Hepatocyte (in vitro differentiated cells): Measurements from ENCODE around the gene GJC2. TPM values are rescaled to one million over a fixed set of nuclear protein-coding genes. Genes with fewer than 3 reads are reported as not detected.

Source experiments
- DNase-seq: peaks from one replicate; pipeline ENCODE4 v3.0.0-alpha.2; 2016; ENCODE audit warnings: low spot score
- H2AFZ ChIP-seq: fragments of 200-600 bp; sonication (generic); 2 replicates; pipeline ENCODE4 v1.6.0; 2016; ENCODE audit warnings: antibody characterized with exemption, mild to moderate bottlenecking
- H3K27ac ChIP-seq: fragments of 200-600 bp; sonication (generic); 2 replicates; pipeline ENCODE4 v1.5.1; 2016; ENCODE audit warnings: mild to moderate bottlenecking
- H3K27me3 ChIP-seq: fragments of 200-600 bp; sonication (generic); 2 replicates; pipeline ENCODE4 v1.6.1; 2016
- H3K36me3 ChIP-seq: fragments of 200-600 bp; sonication (generic); replicated peaks from 2 replicates; pipeline ENCODE4 v1.5.1; 2016; ENCODE audit warnings: low read depth; ENCODE audit not compliant: insufficient read depth
- H3K4me1 ChIP-seq: fragments of 200-600 bp; sonication (generic); 2 replicates; pipeline ENCODE4 v1.5.1; 2016; ENCODE audit warnings: mild to moderate bottlenecking, moderate library complexity; ENCODE audit not compliant: insufficient read depth
- H3K4me2 ChIP-seq: fragments of 200-600 bp; sonication (generic); 2 replicates; pipeline ENCODE4 v1.6.0; 2016
- H3K4me3 ChIP-seq: fragments of 200-600 bp; sonication (generic); 2 replicates; pipeline ENCODE4 v1.5.1; 2016; ENCODE audit warnings: mild to moderate bottlenecking
- H3K79me2 ChIP-seq: fragments of 200-600 bp; sonication (generic); 2 replicates; pipeline ENCODE4 v1.6.0; 2017; ENCODE audit warnings: mild to moderate bottlenecking
- H3K9me2 ChIP-seq: fragments of 200-600 bp; sonication (generic); replicated peaks from 2 replicates; pipeline ENCODE4 v1.6.0; 2017; ENCODE audit warnings: mild to moderate bottlenecking; ENCODE audit not compliant: insufficient read depth
- H3K9me3 ChIP-seq: fragments of 200-600 bp; sonication (generic); 2 replicates; pipeline ENCODE4 v1.5.1; 2016; ENCODE audit warnings: low read depth, mild to moderate bottlenecking
- H4K20me1 ChIP-seq: fragments of 200-600 bp; sonication (generic); 2 replicates; pipeline ENCODE4 v1.6.0; 2016; ENCODE audit warnings: mild to moderate bottlenecking; ENCODE audit not compliant: insufficient read depth, poor library complexity, severe bottlenecking
- EZH2 ChIP-seq: fragments of 200-600 bp; sonication (generic); IDR thresholded peaks from 2 replicates; pipeline ENCODE4 v1.6.1; 2016; ENCODE audit warnings: antibody characterized with exemption, mild to moderate bottlenecking, borderline replicate concordance
- EZH2phosphoT487 ChIP-seq: fragments of 200-600 bp; sonication (generic); IDR thresholded peaks from one replicate; pipeline ENCODE4 v1.6.1; 2018; ENCODE audit warnings: antibody characterized with exemption, mild to moderate bottlenecking, low read depth, moderate library complexity; ENCODE audit not compliant: unreplicated experiment, severe bottlenecking
- WGBS: methylation state at CpG from one replicate; pipeline ENCODE4 v1.1.6; 2016; ENCODE audit warnings: low lambda C conversion rate; ENCODE audit errors: missing lambda C conversion rate; 5-methylcytosine and 5-hydroxymethylcytosine counted together
- polyA plus RNA-seq: library from polyadenylated mRNA; unstranded; fragments of >200 nt; fragmentation: Nextera tagmentation; extraction: Ambion mirVana; gene quantifications from 2 replicates; pipeline ENCODE4 v1.2.1, GENCODE V29; 2016
- total RNA-seq: library from RNA; depleted of rRNA; stranded (reverse); fragments of >200 nt; gene quantifications from 2 replicates; pipeline ENCODE4 v1.2.3, GENCODE V29; 2014
- TF ChIP-seq, protein P1 (sequence below): fragments of 200-600 bp; sonication (generic); IDR thresholded peaks from 2 replicates; pipeline ENCODE4 v1.5.1; 2016; ENCODE audit warnings: antibody characterized with exemption, mild to moderate bottlenecking; ENCODE audit not compliant: poor library complexity

The GJC2 gene
- total and polyA plus RNA-seq, 2 experiments from 2014 or later = 0.40 to 1.6 TPM

DNA sequence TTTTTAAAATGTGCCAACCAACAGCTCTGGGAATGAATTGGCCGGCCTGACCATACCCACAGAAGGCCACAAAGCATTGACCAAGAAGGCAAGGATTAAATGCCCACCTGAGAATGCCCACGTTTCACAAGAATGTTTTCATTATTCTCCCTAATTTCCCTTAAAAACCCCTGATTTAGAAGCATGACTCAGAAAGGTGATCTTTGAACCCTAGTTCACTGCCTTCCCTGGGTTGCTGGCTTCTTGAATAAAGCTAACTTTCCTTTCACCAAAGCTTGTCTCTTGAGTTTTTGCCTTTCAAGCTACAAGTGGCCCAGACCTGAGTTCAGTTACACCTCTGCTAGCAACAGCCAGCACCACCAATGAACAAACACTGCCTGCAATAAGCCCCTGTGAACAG is 26.2 kb upstream of the GJC2 start:
- Histone ChIP-seq H3K27ac (peak overlapping the region; percentile 52), H3K4me2 (no peak overlapping the region), H3K4me3 (no peak overlapping the region), H3K36me3 (no peaks in the 10 kb centered on the region), H3K27me3 (no peaks in the 10 kb centered on the region), H4K20me1 (no peaks in the 10 kb centered on the region), H2AFZ (no peak overlapping the region), H3K4me1 (peaks cover 6% of the 10 kb centered on the region), H3K9me3 (no peaks in the 10 kb centered on the region), H3K79me2 (no peaks in the 10 kb centered on the region), H3K9me2 (no peaks in the 10 kb centered on the region)
- TF ChIP-seq EZH2phosphoT487 (no peak), EZH2 (no peak)
- TF ChIP-seq, protein P1, sequence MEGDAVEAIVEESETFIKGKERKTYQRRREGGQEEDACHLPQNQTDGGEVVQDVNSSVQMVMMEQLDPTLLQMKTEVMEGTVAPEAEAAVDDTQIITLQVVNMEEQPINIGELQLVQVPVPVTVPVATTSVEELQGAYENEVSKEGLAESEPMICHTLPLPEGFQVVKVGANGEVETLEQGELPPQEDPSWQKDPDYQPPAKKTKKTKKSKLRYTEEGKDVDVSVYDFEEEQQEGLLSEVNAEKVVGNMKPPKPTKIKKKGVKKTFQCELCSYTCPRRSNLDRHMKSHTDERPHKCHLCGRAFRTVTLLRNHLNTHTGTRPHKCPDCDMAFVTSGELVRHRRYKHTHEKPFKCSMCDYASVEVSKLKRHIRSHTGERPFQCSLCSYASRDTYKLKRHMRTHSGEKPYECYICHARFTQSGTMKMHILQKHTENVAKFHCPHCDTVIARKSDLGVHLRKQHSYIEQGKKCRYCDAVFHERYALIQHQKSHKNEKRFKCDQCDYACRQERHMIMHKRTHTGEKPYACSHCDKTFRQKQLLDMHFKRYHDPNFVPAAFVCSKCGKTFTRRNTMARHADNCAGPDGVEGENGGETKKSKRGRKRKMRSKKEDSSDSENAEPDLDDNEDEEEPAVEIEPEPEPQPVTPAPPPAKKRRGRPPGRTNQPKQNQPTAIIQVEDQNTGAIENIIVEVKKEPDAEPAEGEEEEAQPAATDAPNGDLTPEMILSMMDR = no peak
- 54% methylated on average over 2 of the region's 2 CpGs for WGBS
- no peak for DNase-seq

DNA sequence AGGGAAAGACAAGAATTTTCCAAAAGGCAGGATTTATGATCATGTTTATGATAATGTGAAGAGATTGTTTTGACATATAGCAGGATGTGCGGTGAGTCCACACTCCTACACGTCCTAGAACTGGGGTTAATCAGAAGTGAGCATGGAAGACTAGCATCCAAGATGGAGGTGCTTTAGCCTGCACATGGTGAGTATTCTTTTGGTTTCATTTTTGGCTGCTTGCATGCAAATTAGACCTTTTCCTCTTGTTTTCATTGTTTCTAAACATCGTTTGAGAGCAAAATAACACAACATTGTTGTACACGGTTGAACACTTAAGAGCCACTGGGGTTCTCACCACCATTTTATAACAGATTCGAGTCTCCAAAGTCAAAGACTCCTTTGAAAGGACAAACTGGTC is 24.5 kb upstream of the GJC2 start:
- WGBS = 80% methylated on average over 5 of the region's 5 CpGs
- no peak overlapping the region for H2AFZ ChIP-seq
- H4K20me1 ChIP-seq = no peaks in the 10 kb centered on the region
- no peaks in the 10 kb centered on the region for H3K27me3 ChIP-seq
- H3K4me2 ChIP-seq = no peak overlapping the region
- H3K79me2 ChIP-seq = no peaks in the 10 kb centered on the region
- no peaks in the 10 kb centered on the region for H3K9me3 ChIP-seq
- no peak overlapping the region for H3K4me3 ChIP-seq
- no peak overlapping the region for H3K27ac ChIP-seq
- DNase-seq = no peak
- H3K9me2 ChIP-seq = no peaks in the 10 kb centered on the region
- peaks cover 6% of the 10 kb centered on the region for H3K4me1 ChIP-seq
- H3K36me3 ChIP-seq = no peaks in the 10 kb centered on the region
- TF ChIP-seq EZH2 (no peak), EZH2phosphoT487 (no peak)
- TF ChIP-seq, protein P1 = no peak

DNA sequence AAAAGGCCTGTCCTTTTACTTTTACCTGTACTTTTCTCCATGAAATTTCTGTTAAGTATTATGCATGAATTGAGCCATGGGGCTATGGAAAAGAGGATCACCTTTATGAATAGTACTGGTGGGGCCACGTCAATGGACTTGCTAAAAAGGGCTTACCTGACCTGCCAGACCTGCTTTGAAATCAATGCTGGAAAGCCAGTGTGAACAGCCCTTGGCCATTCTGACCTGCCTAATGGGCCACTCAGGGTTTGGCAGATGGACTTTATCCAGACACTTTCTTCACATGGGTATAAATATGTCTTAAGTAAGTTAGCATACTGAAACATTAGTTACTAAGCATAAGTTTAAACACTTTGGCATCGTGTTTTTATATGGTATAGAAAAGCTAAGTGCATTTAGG is 18.0 kb upstream of the GJC2 start:
- H3K4me2 ChIP-seq = peak overlapping the region; percentile 12
- H4K20me1 ChIP-seq = no peaks in the 10 kb centered on the region
- H3K27ac ChIP-seq = peak overlapping the region; percentile 77
- no peak overlapping the region for H3K4me3 ChIP-seq
- H3K36me3 ChIP-seq = no peaks in the 10 kb centered on the region
- DNase-seq = no peak
- TF ChIP-seq EZH2phosphoT487 (no peak), EZH2 (no peak)
- TF ChIP-seq, protein P1 = no peak
- no peaks in the 10 kb centered on the region for H3K27me3 ChIP-seq
- no peak overlapping the region for H2AFZ ChIP-seq
- H3K4me1 ChIP-seq = no peaks in the 10 kb centered on the region
- no peaks in the 10 kb centered on the region for H3K9me2 ChIP-seq
- 72% methylated on average over 2 of the region's 2 CpGs for WGBS
- H3K9me3 ChIP-seq = no peaks in the 10 kb centered on the region
- no peaks in the 10 kb centered on the region for H3K79me2 ChIP-seq

DNA sequence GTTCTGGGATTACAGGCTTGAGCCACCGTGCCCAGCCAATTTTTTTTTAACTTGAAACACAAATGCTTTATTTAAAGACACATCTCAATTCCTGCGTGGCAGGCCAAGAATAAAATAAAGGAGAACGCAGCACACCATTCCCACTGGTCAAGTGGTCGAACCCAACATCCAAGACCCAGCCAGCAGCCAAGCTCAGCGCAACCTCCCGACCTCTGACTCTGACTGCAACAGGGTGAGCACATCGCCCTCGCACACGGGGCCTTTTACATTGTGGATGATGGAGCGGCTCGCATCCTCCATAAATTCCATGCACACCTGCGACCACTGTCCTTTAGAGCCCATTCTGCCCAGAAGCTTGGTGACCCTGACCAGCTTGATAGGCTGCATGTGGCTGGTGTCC is 15.1 kb upstream of the GJC2 start:
- WGBS = 95% methylated on average over 12 of the region's 12 CpGs
- H3K4me1 ChIP-seq = no peaks in the 10 kb centered on the region
- DNase-seq = no peak
- H3K4me2 ChIP-seq = no peak overlapping the region
- no peak overlapping the region for H3K4me3 ChIP-seq
- no peaks in the 10 kb centered on the region for H3K27me3 ChIP-seq
- H3K9me3 ChIP-seq = no peaks in the 10 kb centered on the region
- no peak overlapping the region for H3K27ac ChIP-seq
- no peak overlapping the region for H2AFZ ChIP-seq
- H3K9me2 ChIP-seq = no peaks in the 10 kb centered on the region
- H3K36me3 ChIP-seq = no peaks in the 10 kb centered on the region
- no peaks in the 10 kb centered on the region for H3K79me2 ChIP-seq
- TF ChIP-seq EZH2phosphoT487 (no peak), EZH2 (no peak)
- TF ChIP-seq, protein P1 = no peak
- no peaks in the 10 kb centered on the region for H4K20me1 ChIP-seq
